HL-60/S4 (cell line): ENCODE data around the gene AR.
"Not testable (repeated sequence)": the region's sequence is repeated elsewhere in the genome, so short reads cannot be mapped to it uniquely, and the experiment has no call there.

Experiments used
- in situ Hi-C: fragments of 300-500 bp; cut with MboI; formaldehyde crosslinking; loops from 2 replicates; pipeline ENCODE4 v1.14.3; 2022; ENCODE audit warnings: low sequenced_read_pairs

Gene AR

GRCh38 chrX:67636532-67636931 lies 92.7 kb downstream of the AR start:
- in situ Hi-C loops, result no loop called here

GRCh38 chrX:67637293-67637692 lies 93.5 kb downstream of the AR start:
- in situ Hi-C loops, result not testable (repeated sequence)

GRCh38 chrX:67648361-67648760 lies 104.5 kb downstream of the AR start:
- in situ Hi-C loops, result no loop called here

- in situ Hi-C loops, result no loop called here
These were observed 107.8 kb downstream of the AR start for GRCh38 chrX:67651437-67652142.

- in situ Hi-C loops, result no loop called here
These were observed 108.7 kb downstream of the AR start for GRCh38 chrX:67652543-67652942.

- in situ Hi-C loops, result no loop called here
These were observed 110.5 kb downstream of the AR start for GRCh38 chrX:67654301-67654700.

- in situ Hi-C loops, result no loop called here
These were observed 121.8 kb downstream of the AR start for GRCh38 chrX:67665583-67665982.

GRCh38 chrX:67670717-67671116 lies 126.9 kb downstream of the AR start:
- in situ Hi-C loops, result not testable (repeated sequence)

GRCh38 chrX:67673741-67674274 lies 130.0 kb downstream of the AR start:
- in situ Hi-C loops, result no loop called here

GRCh38 chrX:67674741-67675140 lies 130.9 kb downstream of the AR start:
- in situ Hi-C loops, result no loop called here

GRCh38 chrX:67684136-67684535 lies 140.3 kb downstream of the AR start:
- in situ Hi-C loops, result no loop called here

GRCh38 chrX:67692246-67692645 lies 148.4 kb downstream of the AR start:
- in situ Hi-C loops, result no loop called here

- in situ Hi-C loops, result no loop called here
These were observed 150.1 kb downstream of the AR start for GRCh38 chrX:67693928-67694327.

- in situ Hi-C loops, result no loop called here
These were observed 153.6 kb downstream of the AR start for GRCh38 chrX:67697452-67697851.

GRCh38 chrX:67700602-67701001 lies 156.8 kb downstream of the AR start:
- in situ Hi-C loops, result no loop called here

GRCh38 chrX:67714004-67714403 lies 170.2 kb downstream of the AR start:
- in situ Hi-C loops, result no loop called here

GRCh38 chrX:67717571-67717970 lies 173.8 kb downstream of the AR start:
- in situ Hi-C loops, result no loop called here

- in situ Hi-C loops, result no loop called here
These were observed 175.1 kb downstream of the AR start for GRCh38 chrX:67718926-67719325.

GRCh38 chrX:67720344-67720743 lies 176.5 kb downstream of the AR start:
- in situ Hi-C loops, result no loop called here

GRCh38 chrX:67721321-67721720 lies 177.5 kb downstream of the AR start:
- in situ Hi-C loops, result no loop called here

- in situ Hi-C loops, result no loop called here
These were observed 179.9 kb downstream of the AR start for GRCh38 chrX:67723580-67724351.
